GM18507 (cell line): ENCODE results near the gene KCNT1.

ENCODE experiments used
- DNase-seq: peaks from one replicate; pipeline ENCODE4 v3.0.0; 2011; ENCODE audit warnings: low read depth; ENCODE audit not compliant: insufficient read length; ENCODE audit errors: extremely low spot score
- FAIRE-seq: peaks from 2 replicates; lab custom pipeline; 2011; peaks lifted over from hg19 to GRCh38; lab: Jason Lieb, UNC

KCNT1 gene

GRCh38 chr9:135788576-135789300, 86.8 kb downstream of the KCNT1 start:
- DNase-seq (no peak), FAIRE-seq (no peak)

- DNase-seq = no peak
- FAIRE-seq = no peak
These were observed 87.9 kb downstream of the KCNT1 start for GRCh38 chr9:135789838-135790291.

- DNase-seq (no peak), FAIRE-seq (no peak)
These were observed 88.4 kb downstream of the KCNT1 start for GRCh38 chr9:135790356-135790755.

DNA sequence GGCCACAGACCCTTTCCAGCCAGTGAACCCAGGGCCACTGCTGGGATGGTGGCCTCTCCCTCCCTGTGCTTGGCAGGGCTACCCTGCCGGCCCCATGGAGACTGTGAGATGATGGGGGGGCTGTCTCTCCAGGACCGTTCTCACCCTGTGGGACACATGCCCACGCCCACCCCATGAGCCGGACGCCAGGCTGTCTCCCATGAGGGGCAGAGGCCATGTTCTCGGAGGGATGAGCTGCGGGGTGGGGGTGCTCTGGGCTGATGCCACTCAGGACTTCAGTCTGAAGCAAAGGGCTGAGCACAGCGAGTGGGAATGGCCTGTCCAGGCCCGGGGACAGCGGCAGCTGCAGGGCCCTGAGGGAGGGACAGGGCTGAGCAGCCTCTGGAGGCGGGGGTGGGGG, 88.9 kb downstream of the KCNT1 start:
- FAIRE-seq (no peak), DNase-seq (no peak)

DNA sequence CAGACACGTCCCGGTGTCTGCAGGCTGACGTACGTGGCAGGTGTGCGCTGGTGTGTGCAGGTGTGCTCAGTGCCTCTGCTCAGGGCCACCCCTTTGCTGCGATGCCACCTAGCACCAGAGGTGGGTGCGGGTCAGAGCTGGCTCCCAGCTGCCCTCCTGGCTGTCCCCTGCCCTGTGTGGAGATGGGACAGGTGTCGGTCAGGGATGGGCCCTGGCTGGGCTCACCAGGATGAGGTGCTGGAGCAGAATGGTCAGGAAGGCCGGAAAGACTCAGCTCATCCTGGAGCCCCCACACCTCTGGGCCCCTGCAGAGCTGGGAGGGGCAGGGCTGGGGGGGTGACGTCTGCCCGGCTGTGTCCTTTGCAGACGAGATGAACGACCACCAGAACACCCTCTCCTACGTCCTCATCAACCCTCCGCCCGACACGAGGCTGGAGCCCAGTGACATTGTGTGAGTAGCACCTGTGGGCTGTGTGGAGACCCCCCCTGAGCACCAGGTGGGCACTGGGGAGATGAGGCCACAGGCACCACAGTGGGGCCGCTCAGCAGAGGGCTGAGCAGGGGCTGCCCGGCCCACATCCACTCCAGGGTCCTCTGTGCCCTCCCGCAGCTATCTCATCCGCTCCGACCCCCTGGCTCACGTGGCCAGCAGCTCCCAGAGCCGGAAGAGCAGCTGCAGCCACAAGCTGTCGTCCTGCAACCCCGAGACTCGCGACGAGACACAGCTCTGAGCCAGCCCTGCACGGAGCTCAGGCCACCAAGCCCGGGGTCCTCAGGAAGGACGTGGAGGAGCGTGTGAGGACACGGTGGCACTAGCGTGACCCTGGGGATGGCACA, 89.7 kb downstream of the KCNT1 start:
- FAIRE-seq (no peak), DNase-seq (no peak)

DNA sequence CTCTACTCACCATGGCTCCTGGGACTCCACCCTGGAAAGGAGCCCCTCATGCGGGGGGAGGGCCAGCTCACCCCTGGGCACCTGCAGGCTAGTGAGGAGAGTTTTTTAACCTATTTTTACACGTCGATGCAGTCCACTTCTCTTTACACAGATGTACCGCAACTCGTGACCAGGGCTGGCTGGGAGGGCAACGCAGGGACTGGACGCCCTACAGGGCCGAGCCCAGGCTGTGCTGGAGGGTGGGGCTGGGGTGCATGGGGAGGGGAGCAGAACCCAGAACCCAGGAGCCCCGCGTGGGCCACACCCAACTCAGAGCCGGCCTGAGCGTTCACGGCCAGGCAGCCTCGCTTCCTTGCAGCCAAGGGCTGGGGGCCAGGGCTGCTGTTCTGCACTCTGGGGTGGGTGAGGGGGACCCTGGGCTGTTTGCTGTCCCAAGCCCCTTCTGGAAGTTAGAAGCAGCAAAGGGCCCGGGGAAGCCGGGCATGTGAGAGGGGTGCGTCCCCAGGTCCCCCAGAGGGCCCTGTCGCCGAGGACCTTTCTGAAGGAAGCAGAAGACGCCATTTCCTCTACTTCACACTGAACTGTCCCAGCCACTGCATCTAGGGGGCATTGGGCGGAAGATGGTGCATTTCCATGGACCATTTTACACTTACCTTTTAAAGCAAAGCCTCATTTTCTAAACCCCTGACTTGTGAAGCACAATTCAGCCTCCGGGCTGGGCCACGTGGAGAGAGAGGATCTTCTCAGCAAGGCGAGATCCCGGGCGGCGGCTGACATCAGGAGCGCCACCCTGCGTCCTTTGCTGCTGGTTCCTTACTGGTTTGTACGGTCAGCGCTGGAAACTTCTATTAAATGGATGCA, 90.5 kb downstream of the KCNT1 start:
- DNase-seq (no peak), FAIRE-seq (no peak)

GRCh38 chr9:135793221-135794056, 91.5 kb downstream of the KCNT1 start:
- FAIRE-seq = no peak

DNA sequence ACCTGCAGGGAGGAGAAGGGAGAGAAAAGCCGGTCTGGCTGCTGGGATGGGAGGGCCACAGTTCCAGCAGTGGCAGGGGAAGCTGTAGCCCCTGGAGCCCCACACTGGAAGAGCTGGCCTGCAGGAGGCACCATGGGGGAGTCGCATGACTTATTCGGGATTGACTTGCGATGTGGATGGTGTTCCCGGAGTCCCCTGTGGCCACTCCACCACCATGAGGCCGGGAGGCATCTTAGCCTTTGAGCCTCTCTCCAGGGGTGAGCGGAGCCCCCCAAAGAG, 92.0 kb downstream of the KCNT1 start:
- DNase-seq = no peak
- FAIRE-seq = no peak

More at GRCh38 chr9:135793221-135794056, 91.5 kb downstream of the KCNT1 start:
- no peak for DNase-seq

DNA sequence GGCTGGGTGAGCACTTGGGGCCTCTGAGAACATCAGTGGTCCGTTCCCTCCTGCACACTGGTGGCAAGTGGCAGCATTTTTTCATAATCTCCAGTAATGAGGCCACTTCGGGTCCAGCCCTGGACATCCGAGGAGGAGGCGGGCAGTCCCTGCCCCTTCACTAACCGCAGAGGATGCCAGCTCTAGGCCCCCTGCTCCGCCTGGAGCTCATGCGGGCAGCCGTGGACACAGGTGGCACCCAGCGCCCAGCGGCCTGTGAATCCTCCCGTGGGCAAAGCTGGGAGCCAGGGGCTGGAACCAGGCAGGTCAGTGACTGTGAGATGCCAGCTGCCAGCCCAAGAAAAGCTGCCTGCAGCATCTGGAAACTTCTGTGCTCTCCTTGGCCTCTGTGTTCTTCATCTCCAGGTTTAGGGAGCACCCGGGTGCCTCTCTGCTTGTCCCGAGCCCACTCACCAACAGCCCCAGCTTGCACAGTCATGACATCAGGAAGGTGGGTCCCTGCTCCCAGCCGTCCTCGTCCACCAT, 92.4 kb downstream of the KCNT1 start:
- no peak for DNase-seq
- FAIRE-seq = no peak

DNA sequence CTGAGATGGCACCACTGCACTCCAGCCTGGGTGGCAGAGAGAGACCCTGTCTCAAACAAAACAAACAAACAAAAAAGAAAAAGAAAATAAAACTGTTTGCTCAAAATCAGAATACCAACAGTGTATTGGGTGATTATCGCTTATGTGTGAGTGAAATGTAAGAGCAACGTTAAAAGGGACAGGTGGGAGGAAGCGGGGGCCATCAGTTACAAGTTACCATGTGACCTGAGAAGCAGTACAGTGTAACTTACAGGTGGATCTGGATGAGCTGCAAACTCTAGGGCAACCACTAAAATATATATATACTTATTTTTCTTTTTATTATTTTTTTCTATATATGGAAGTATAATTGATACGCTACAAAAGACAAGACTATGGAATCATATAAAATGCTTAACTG, 93.4 kb downstream of the KCNT1 start:
- FAIRE-seq (no peak), DNase-seq (no peak)

DNA sequence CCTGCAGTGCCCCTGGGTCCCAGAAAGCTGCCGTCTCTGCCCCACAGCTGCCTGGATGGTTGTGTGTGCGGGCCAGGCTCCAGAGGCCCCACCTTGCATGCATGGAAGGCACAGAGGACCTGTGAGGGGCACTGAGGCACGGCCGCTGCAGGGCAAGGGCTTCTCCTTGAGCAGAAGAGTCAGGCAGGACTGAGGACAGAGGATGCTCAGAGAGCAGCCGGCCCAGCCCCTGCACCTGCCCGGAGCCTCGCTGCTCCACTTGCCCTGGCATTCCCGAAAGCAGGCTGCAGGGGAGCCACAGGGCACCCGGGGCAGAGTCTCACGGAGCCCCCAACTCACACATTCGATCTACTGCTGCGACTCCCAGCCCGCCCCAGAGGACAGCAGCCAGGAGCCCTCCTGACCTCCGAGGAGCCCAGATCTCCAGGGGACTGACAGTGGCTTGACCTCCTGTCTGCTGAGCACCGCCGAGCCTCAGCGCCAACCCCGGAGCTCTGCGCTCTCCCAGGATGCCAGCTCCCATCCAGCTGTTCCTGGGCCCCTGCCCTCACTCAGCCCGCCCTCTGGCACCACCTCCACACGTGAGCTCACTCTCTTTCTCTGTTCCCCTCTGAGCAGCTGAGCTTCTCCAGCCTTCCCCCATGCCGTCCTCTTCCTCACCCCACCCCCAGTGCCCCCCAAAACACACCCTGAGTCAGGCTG, 95.0 kb downstream of the KCNT1 start:
- DNase-seq (no peak), FAIRE-seq (no peak)

GRCh38 chr9:135797507-135798262, 95.7 kb downstream of the KCNT1 start:
- DNase-seq = no peak
- no peak for FAIRE-seq

DNA sequence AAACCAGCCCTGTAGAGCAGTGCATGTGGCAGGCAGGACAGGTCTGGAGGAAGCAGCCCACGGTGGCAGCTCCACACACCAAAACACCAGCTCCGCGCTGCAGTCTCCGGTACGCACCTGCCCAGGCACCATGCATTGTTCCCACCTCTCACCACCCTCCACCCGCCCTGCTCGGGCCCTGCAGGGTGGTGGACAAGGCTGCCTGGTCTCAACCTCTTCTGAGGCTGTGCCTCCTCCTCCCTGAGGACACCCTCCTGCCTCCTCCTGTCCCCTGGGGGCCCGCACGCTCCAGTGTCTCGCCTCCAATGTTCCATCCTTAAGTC, 96.2 kb downstream of the KCNT1 start:
- DNase-seq (no peak), FAIRE-seq (no peak)

- DNase-seq (no peak), FAIRE-seq (no peak)
These were observed 97.3 kb downstream of the KCNT1 start for GRCh38 chr9:135799261-135799660.

GRCh38 chr9:135801070-135801469, 99.1 kb downstream of the KCNT1 start:
- FAIRE-seq = no peak
- DNase-seq = no peak

- DNase-seq (no peak), FAIRE-seq (no peak)
These were observed 101.0 kb downstream of the KCNT1 start for GRCh38 chr9:135802876-135803419.

GRCh38 chr9:135803441-135803840, 101.5 kb downstream of the KCNT1 start:
- DNase-seq (no peak), FAIRE-seq (no peak)
